ENCODE data around the gene MDFIC.

MDFIC gene

GRCh38 chr7:115044224-115044623 is 122.3 kb downstream of the MDFIC start:
- no peak for DNase-seq

- no peak for DNase-seq
Observed at GRCh38 chr7:115047958-115048720, 126.2 kb downstream of the MDFIC start.

- no peak for DNase-seq
Observed at GRCh38 chr7:115052706-115053105, 130.8 kb downstream of the MDFIC start.

GRCh38 chr7:115054478-115055065 is 132.7 kb downstream of the MDFIC start:
- no peak for DNase-seq

- no peak for DNase-seq
Observed at GRCh38 chr7:115056019-115056418, 134.1 kb downstream of the MDFIC start.

- DNase-seq = no peak
Observed at GRCh38 chr7:115058726-115059125, 136.8 kb downstream of the MDFIC start.

DNA sequence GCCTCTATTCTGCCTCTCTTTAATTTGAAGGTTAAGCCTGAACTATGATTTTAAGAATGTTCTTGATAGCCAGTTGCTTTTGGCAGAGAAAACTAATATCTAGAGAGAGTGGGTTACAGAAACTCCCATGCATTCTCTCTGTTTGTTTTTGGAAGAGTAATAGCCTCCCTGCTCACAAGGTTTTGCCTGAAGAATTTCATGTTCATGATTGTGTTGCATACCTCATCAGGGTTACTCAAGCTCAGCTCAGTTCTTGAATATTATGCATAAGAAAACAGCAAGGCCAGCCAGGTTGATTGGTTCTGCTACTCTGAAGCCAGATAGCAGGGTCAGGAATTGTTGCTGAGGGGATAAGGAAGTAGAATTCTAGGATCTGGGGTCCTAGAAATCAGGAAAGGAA is 137.4 kb downstream of the MDFIC start:
- no peak for DNase-seq

GRCh38 chr7:115060095-115060870 is 138.4 kb downstream of the MDFIC start:
- DNase-seq = no peak

DNA sequence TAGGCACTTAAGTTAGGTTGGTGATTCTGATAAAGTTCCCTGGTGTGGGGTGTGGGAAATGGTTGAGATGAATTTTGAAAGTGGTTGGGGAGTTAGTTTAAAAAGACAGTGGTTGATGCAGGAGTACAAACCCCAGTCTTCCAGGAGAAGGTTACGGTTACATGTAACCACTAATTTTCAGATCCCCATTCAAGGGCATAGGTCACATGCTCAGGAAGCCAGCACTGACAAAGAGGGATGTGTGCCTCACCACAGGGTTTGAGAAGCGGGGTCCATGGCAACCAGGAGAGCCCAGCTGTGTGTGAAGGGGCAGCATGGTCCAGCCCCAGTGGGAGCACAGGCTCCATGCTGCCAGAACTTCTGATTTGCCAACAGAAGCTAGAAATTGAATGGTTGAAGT is 144.2 kb downstream of the MDFIC start:
- no peak for DNase-seq

DNA sequence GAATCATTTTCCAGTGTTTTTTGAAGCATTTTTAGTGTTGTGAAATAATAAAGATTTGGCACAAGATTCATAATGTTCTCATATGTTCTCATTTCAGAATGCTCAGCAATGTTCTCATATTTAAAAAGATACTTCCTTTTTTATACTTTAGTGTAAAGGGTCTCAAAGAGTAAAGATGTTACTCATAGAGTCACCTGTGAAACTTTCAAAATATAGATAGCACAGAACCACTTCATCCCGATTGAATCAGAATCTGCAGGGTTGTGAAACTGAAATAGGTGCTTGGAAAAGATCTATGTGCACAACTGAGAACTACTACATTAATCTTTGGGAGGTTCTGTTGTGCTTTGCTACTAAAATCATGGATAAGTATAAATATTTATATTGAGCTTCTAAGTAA is 144.7 kb downstream of the MDFIC start:
- DNase-seq = no peak

- no peak for DNase-seq
Observed at GRCh38 chr7:115068220-115068619, 146.3 kb downstream of the MDFIC start.
